HG03159 (cell line): ENCODE results near the gene PADI1.

Experiments
- ATAC-seq: cut with Tn5 transposase; IDR thresholded peaks from one replicate; pipeline ENCODE4 v1.9.1; 2021; ENCODE audit warnings: mild to moderate bottlenecking, moderate library complexity; ENCODE audit not compliant: unreplicated experiment

The PADI1 gene

DNA sequence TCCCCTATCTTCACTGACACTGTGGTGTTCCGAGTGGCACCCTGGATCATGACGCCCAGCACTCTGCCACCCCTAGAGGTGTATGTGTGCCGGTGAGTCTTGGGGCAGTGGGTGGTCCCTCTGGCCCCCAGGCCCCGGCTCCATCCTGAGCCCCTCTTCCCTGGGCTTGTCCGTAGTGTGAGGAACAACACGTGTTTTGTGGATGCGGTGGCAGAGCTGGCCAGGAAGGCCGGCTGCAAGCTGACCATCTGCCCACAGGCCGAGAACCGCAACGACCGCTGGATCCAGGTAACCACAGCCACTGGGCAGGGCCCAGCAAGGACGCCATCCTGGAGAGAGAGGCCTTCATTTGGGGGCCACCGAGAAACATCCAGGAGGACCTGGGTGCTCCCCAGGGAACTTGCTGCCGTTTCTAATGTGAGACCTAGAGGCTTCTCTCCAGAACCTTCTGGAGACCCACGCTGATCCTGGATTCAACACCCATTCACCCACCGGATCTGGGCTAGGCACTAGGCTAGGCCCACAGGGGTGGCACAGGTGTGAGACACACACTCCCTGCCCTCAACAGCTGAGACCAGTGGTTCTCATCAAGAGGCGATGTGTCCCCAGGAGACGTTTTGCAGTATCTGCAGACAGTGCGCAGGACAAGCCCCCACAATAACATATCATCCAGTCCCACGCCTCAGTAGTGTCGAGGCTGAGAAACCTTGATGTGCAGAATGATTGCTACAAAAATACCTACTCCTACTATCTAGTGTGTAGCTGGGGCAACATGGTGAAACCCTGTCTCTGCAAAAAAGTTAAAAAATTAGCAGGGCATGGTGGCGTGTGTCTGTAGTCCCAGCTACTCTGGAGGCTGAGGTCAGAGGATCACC is 66.2 kb downstream of the PADI1 start:
- ATAC-seq = no peak

DNA sequence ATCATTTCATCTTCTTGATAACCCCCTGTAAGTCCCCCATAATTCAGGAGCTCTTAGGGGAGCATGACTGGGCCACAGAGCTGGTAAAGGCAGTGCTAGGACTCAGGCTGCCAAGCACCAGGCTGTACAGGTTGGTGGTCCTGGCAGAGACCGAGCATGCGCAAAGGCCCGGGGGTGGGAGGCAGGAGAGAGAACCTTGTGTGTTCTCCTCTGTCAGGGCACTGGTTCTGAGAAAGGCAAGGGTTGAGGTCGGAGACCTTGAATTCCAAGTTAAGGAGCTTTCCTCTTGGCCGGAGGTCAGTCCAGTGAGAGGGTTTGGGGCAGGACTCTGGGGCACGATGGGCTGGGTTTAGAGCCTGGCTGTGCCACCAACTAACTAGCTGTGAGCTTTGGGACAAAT is 67.1 kb downstream of the PADI1 start:
- no peak for ATAC-seq

DNA sequence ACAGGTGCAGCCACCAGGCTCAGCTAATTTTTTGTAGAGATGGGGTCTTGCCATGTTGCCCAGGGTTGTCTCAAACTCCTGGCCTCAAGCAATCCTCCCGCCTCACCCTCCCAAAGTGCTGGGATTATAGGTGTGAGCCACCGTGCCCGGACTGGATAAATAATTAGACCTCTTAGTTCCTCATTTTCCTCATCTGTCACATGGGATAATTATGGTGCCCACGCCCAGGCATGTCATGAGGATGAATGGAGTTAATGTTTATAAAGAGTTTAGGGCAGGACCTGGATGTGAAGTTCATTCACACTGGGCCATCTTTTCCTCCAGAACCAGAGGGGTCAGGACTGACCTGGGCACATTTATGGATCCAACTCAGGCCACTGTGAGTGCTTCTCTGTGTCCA is 67.7 kb downstream of the PADI1 start:
- ATAC-seq = no peak

DNA sequence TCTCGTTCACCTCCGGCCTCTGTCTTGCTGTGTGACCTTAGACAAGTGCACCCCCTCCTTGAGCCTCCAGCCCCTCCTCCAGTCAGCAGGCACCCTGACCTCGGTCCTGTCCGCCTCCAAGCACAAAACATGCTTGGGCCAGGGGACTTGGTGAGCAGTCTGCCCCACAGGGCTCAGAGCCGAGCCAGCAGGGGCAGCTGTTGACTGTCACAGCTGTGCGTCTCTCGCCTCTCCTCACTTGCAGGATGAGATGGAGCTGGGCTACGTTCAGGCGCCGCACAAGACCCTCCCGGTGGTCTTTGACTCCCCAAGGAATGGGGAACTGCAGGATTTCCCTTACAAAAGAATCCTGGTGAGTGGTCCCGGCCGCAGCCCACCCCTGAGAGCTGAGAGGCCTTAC is 68.2 kb downstream of the PADI1 start:
- no peak for ATAC-seq

DNA sequence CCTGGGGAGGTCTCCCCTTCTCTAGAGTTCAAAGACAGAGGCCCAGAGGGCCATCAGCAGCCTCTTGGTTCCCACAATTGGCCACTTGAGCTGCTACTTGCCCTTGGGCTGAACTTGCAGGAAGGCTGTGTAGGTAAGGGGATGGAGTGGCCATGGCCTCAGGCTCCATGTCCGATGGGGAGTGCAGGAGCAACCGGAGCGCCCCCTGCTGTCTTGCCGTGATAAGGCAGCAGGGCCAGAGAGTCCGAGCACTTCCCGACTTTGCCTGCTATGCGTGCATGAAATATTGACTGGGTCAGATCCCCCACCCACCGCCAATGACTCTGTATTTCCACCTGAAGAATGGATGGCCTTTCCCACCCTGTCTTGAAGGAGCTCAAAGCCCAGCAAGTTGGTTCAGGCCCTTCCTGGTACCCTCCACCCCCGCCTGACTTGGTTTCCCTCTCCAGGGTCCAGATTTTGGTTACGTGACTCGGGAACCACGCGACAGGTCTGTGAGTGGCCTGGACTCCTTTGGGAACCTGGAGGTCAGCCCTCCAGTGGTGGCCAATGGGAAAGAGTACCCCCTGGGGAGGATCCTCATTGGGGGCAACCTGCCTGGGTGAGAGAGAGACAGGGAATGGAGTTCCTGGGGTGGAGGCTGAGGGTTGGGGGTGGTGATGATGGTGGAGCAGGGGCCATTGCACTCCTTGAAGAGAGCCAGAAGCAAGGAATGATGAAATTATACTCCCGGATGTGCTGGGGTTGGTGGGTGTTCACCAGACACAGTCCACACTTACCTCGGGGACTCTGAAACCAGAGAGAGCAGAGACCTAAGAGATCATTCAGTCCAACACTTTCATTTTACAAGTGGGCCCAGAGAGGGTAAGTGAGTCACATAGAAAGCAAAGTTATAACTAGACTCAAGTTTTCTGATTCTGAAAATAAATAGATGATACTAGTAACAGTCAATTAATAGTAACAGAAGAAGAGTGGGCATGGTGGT is 69.5 kb downstream of the PADI1 start:
- no peak for ATAC-seq

DNA sequence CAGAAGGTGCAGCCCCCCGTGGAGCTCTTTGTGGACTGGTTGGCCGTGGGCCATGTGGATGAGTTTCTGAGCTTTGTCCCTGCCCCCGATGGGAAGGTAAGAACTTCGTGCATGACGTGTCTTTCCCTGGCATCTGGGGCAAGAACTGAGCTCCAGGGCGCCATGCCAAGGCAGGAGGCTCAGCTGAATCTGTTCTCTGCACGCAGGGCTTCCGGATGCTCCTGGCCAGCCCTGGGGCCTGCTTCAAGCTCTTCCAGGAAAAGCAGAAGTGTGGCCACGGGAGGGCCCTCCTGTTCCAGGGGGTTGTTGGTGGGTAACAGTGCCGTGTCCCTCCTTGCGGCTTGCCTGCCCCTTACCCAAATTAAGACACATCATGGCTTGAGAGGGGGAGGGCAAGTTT is 71.6 kb downstream of the PADI1 start:
- ATAC-seq = no peak

DNA sequence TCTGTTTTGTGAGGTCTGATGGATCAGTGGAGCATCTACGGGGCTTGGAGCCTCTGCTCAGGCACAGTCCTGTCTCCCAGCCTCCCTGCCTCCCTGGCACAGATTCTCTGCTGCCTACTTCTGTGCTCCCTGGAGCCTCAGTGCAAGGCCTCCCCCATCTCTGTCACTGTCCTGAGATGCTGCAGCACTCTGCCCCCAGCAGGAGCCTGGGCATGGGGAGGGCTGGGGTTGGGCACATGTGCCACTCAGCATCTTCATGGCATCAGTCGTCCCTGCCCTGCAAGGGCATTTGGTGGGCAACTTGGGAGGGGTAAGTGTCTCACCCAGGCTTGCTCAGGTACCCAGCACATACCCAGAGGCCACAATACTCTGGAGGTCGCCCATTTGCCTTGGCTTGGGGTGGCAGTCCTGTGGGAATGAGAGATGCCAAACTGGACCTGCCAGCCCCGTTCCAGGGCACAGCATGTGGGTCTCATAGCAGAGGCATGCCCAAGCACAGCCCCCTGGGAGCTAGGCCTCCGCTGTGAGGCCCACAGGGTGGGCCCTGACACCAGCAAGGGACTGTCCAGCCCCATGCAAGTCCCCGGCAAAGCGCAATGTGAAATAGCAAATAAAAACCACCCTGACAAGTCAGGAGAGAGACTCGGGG is 72.7 kb downstream of the PADI1 start:
- ATAC-seq = no peak

DNA sequence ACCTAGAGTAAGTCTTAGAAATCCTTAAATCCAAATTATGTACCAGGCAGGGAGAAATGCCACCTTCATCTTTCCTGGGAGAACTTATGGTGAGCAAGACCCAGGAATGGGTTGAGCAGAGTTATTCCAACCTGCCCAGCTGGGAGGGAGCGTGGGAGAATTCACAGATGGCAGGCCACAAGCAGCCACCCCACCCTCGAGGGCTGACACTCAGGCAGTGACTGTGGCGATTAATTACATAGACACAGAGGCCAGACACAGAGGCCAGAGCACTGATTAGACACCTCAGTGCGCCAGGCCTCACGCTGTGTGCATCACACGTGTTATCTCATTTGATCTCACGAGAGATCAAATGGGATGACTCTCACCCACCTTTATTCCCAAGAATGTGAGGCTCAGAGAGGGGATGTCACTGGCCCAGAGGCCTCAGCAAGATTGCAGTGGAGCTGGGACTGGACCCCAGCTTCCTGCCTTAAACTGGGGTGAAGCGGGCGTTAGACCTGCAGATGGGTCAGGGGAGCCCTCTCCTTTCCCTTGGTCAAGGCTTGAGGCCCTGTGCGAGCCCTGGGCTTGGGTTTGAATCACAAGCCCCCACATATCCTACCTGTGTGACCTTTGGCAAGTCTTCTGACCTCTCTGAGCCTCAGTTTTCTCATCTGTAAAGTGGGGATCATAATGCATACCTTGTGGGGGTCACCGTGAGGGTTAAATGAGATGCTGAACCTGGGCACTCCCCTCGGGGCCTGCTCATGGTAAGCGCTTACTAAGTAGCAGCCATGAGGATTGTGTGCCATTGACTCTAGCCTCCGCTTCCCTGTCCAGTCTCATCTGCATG is 74.3 kb downstream of the PADI1 start:
- no peak for ATAC-seq

DNA sequence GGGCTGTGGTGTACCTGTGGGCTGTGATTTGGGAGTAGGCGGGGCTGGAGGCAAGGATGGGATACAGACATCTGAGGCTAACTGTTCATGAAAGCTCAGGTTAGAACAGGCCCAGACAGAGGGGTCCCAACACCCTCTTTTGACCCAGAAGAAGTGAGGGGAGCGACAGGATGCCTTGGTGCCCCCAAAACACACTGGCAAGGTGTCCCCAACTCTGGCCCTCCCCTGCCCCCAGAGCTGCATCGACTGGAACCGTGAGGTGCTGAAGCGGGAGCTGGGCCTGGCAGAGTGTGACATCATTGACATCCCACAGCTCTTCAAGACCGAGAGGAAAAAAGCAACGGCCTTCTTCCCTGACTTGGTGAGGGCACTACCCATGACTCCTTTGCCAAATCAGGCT is 75.5 kb downstream of the PADI1 start:
- ATAC-seq = no peak

DNA sequence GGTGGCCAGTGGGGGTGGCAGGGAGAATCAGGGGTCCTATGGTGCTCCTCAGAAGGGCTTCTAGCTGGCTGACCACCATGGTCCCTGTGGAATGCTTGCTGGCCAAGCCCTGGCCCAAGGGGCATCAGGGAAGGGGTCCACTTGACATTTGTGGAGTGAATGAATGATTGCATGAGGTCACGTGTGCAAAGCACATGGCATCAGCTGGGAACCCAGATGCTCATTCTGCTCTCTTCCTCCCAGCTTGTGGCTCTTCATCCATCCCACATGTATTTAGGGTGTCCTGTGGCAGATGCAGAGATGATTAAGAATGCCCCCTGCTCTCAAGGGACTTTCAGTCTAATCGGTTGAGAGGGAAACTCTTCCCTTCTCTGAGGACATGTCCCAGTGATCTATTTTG is 76.0 kb downstream of the PADI1 start:
- ATAC-seq = no peak

DNA sequence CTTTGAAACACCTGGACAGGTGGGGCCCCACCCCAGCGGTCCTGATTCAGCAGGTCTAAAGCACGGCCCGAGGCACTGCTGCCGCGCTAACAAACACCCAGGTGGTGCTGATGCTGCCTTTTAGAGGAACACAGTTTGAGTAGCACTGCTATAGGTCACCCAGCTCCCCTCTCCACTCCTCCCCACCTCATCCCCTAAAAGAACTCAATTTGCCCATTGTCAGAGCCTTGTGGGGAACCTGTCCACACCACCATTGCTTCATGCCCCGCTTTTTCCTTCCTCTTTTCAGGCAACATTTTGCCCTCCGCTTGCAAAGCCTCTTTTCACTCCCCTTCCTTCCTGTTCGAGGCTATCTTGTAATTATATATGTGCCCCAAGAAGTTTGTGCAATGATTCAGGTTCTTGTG is 76.8 kb downstream of the PADI1 start:
- no peak for ATAC-seq

DNA sequence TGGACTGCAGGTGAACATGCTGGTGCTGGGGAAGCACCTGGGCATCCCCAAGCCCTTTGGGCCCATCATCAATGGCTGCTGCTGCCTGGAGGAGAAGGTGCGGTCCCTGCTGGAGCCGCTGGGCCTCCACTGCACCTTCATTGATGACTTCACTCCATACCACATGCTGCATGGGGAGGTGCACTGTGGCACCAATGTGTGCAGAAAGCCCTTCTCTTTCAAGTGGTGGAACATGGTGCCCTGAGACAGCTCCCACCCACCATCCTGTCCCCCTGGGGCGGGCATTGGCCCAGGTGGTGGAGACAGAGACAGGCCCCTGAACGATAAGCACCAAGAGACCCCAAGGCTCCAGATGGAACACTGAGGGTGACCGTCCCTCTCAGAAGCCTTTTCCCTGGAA is 77.9 kb downstream of the PADI1 start:
- ATAC-seq = no peak

DNA sequence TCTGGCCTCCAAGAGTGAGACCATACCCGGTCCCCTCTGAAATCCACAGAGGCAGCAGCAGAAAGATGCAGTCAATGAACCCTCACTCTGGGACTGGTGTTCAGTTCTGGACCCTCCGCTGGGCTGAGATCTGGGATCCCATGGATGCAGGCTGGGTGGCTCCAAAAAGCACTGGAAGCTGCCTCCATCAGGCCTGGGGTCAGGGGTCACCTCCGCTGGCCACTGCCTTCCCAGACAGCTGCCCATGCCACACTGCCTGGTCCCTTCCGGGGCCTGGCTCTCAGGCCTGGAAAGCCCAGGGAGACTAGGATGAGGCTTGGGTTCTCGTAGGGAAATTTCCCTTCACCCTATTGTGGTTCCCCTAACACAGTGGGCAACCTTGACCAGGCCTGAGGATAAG is 81.7 kb downstream of the PADI1 start:
- ATAC-seq = no peak

DNA sequence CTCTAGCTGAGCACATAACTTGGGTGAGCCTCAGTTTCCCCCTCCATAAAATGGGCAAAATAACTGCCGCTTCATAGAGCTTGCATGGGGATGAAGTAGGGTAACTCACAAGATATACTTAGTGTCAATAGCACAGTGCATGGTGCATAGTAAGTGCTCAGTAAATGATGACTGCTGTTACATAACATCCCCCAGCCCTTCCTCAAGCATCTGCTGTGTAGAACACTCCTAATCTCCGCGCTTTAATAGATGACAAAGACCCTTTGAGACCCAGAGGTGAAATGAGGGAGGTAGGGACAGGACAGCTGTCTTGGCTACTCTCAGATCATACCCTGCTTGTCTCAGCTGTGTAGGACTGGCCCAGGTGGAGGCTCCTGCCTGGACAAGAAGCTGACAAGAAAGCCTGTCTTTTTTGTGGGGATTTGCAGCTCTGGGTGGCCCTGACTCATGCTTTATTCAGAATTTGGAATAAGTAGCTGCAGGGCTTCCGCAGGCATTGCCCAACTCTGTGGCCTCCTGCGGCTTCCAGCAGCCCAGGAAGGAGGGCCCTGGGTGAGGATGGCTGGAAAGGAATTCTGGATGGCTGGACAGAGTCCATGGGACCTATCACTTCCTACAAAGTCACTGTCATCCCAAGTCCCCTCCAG is 82.3 kb downstream of the PADI1 start:
- ATAC-seq = no peak

DNA sequence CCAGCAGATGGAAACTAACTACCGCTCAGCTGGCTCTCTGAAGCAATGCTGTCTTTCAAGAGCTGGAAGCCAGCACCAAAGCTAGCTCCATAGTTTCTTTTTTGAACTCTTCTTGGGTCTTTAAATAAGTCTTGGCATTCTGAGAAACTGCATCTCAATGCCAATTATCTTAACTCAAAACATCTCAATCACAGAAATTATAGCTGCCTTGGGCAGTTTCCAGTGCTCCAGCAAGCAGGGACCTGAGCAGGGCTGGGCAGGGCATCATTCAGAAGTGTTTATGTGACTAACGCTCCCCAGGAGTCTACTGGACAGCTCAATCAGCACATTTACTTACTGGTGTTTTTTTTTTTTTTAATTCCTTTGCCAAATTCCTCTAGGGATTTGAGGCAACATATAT is 84.8 kb downstream of the PADI1 start:
- no peak for ATAC-seq

DNA sequence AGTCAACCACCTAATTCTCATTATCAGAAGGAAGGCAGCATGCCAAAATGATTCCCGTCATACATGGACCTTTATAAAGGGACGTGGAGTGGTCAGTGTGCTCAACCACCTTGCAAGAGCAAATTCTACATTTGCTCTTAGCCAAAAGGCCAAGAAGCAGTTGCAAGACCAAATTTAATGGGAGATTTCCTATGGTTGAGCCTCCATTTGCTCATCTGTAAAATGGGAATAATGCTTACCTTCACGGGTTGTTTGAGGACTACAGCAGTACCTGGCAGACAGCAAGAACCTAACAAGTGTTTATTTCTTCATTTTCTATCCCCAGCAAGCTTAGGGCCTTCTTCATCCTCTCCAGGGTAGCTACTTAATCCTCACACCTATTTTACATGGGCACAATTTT is 85.6 kb downstream of the PADI1 start:
- no peak for ATAC-seq

DNA sequence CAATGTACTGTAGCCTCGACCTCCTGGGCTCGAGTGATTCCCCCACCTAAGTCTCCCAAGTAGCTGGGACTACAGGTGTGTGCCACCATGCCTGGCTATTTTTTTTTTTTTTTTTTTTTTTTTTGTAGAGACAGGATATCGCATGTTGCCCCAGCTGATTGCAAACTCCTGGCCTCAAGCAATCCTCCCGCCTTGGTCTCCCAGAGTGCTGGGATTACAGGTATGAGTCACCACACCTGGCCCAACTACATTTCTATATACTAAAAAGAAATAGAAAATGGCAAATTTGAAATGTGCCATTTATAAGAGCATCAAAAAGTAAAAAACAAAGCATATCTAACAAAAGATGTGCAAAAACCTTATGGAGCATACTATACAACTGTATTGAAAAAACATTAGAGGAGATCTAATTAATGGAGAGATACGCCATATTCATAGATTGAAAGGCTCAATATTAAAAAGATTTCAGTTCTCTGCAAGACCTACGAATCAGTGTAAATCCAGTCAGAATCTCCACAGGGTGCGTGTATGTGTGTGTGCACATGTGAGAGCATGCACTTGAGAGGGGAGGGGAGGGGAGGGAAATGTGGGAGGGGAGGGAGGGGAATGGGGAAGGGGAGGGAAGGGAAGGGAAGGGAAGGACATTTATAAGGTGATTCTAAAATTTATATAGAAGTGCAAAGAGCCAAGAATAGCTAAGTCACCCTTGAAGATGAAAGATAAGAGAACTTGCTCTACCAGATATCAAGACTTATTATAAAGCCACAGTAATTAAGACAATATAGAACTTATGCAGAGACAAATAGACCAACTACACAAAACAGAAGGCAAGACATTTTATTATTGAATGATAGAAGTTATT is 87.6 kb downstream of the PADI1 start:
- no peak for ATAC-seq

DNA sequence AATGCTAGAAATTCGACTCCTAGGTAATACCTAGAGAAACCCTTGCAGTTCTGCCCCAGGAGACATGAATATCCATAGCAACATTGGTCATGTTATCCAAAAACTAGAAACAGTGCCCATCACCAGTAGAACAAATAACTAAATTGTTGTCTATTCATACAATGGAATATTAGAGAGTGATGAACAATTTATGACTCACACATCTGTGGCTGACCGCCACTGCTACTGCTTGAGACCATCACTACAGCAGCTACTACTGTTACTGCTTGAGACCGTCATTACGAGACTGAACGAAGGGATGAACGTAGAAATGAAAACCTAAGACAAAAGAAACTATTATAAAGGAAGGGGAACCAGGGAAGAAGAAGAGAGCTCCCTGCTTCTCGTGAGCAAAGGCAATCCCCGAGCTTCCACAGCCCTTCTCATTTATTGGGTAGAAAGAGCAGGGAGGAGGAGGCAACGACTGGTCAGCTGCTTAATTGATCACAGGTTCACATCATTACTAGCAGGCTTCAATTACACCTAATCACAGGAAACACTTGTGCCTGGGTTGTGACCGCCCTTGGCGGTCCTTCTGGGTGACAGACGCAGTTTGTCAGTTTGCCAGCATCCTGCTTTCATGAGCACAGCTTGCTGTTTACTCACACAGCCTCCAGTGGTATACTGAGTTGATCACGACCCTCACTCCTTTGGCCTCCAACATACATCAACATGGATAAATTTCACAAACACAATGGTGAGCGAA is 88.9 kb downstream of the PADI1 start:
- no peak for ATAC-seq
